ENCODE results near the gene KRT4.

KRT4 gene

DNA sequence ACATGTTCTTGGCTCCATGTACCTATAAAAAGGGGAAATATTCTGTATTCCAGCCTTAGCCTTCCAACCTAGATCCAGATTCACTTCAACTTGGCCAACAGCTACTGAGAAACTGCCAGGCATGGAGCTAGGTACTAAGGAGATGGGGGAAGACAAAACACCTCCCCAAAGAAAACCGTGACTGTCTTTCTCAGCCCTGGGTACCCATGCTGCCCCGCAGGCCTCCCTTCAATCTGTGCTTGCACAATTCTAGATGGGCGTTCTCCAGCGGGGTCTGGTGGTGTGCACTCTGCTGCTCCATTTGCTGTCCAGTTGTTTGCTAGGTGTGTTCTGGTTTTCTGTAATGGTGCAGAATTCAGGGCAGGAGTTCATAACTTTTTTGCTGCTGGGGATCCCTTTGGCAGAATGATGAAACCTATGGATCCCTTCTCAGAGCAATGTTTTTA lies 817 bp upstream of the KRT4 start:
- TF ChIP-seq CTCF (IDR thresholded peaks at IDR 0.05; ENCODE audit: control extremely low read depth, extremely low read depth, low read depth, missing control alignments) = no peak
- ChIA-PET CTCF (interaction anchor here (1.4 kb wide), 1 partner anchor 166 kb away, joined by 3 read pairs; no protein-coding TSS in a partner anchor), POLR2A (no interaction called here)
- no peak for DNase-seq (ENCODE audit: extremely low spot score)

DNA sequence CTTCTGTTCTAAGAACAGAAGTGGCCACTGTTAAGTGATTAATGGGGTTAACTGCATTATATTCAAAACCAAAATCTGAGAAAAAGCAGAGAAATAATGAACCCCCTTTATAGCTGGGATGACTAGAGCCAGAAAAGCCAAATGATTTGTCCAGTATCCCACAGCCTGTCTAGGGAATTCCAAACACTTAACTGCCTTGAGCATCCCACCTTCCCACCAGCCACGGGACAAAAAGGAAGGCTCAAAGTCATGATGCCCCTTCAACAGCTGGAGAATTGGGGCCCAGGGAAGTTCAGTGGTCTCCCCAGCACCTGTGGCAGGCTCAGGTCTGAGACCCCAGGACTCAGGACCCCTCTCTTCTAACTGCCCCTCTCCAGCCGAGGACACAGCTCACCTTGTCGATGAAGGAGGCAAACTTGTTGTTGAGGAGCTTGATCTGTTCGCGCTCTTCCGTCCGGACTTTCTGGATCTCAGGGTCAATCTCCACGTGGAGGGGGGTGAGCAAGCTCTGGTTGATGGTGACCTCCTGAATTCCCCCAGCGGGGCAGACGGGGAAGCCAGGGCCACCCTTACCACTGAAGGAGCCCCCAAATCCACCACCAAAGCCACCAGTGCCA lies 605 bp downstream of the KRT4 start:
- CTCF ChIA-PET = interaction anchor here (1.4 to 1.5 kb wide), 2 partner anchors 72 to 168 kb away, joined by 3 read pairs; no protein-coding TSS in a partner anchor
- TF ChIP-seq CTCF (IDR thresholded peaks at IDR 0.05; ENCODE audit: control extremely low read depth, extremely low read depth, low read depth, missing control alignments) = no peak
- DNase-seq (ENCODE audit: extremely low spot score) = no peak
- POLR2A ChIA-PET = no interaction called here

GRCh38 chr12:52812749-52813148 lies 1.2 kb downstream of the KRT4 start:
- no peak for TF ChIP-seq CTCF (IDR thresholded peaks at IDR 0.05; ENCODE audit: control extremely low read depth, extremely low read depth, low read depth, missing control alignments)
- no peak for DNase-seq (ENCODE audit: extremely low spot score)
- ChIA-PET CTCF (interaction anchor here (1.5 kb wide), 1 partner anchor 73 kb away, joined by 3 read pairs; no protein-coding TSS in a partner anchor), POLR2A (no interaction called here)

DNA sequence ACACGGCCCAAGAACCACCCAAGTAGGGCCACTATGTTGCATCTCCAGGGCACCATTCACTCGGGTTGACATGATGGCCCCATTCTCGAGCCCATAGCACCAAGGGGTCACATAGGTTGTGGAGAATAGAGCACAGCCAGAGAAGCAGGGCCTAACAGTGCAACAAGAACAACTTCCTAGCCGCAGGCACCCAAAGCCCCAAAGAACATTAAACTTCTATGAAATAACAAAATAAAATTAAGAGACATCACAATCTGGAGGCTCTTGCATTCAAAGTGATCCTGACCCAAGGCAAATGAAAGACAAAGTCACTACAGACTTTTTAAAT lies 1.9 kb downstream of the KRT4 start:
- ChIA-PET POLR2A (no interaction called here), CTCF (no interaction called here)
- no peak for DNase-seq (ENCODE audit: extremely low spot score)
- no peak for TF ChIP-seq CTCF (IDR thresholded peaks at IDR 0.05; ENCODE audit: control extremely low read depth, extremely low read depth, low read depth, missing control alignments)

DNA sequence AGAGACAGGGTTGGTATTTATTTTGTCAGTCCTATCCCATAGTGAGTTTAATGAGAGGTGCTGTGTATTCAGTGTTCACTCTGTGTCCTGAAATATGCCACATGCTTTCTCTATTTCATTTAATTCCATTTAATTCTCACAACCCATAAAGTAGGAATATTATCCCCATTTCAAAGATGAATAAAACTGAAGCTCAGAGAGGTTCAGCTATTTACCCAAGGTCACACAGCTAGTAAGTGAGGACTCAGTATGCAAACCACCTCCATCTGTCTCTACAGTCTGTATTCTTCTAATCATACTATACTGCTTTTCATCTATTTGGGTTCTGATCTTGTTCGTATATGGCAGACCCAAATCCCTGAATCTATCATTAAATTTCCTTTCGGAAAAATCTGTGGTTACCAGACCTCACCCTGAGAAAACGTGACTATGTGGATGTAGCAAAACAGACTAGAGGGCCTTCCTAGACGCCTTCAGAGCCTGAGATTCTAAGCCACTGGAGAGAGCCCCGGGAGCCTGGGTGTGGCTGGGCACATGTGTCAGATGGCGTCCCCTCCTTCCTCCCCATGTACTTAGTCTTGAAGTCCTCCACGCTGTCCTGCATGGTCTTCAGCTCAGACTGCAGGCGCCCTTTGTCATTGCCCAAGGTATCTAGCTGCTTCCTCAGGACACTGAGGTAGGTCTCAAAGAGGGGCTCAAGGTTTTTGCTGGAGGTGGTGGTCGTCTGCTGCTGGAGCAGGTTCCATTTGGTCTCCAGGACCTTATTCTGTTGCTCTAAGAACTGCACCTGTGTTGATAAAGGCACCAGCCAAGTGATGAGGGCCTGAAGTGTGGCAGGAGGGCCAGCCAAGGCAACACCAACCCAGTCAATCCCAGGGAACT lies 2.5 kb downstream of the KRT4 start:
- ChIA-PET POLR2A (no interaction called here), CTCF (no interaction called here)
- no peak for TF ChIP-seq CTCF (IDR thresholded peaks at IDR 0.05; ENCODE audit: control extremely low read depth, extremely low read depth, low read depth, missing control alignments)
- DNase-seq (ENCODE audit: extremely low spot score) = no peak

- ChIA-PET CTCF (no interaction called here), POLR2A (interaction anchor here (0.7 kb wide), 1 partner anchor 114 kb away, joined by 3 read pairs; no protein-coding TSS in a partner anchor)
- DNase-seq (ENCODE audit: extremely low spot score) = no peak
- TF ChIP-seq CTCF (IDR thresholded peaks at IDR 0.05; ENCODE audit: control extremely low read depth, extremely low read depth, low read depth, missing control alignments) = no peak
Observed at GRCh38 chr12:52810554-52810953, 3.4 kb downstream of the KRT4 start.
